Measurements from ENCODE around the gene CIDEC.

DNA sequence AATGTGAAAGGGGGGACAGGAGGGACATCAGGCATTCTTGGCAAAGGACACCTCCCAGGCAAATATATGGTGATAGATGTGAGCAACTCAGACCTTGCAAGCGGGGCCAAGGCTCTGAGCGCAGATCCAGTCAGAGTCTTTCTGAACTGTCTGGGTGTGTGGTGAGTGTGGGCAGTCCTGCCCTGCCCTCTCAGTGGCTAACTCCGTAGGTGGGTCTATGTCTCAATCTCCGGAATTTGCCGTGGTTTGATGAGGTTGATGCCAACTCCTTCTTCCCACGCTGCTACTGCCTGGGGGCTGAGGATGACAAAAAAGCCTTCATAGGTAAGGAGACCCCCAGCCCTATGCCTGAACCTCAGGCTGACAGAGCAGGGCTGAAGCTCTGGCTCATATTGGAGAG is 62.6 kb downstream of the CIDEC start:
- TF ChIP-seq EP300 (IDR thresholded peaks at IDR 0.05), result no peak
- TF ChIP-seq, protein P1, sequence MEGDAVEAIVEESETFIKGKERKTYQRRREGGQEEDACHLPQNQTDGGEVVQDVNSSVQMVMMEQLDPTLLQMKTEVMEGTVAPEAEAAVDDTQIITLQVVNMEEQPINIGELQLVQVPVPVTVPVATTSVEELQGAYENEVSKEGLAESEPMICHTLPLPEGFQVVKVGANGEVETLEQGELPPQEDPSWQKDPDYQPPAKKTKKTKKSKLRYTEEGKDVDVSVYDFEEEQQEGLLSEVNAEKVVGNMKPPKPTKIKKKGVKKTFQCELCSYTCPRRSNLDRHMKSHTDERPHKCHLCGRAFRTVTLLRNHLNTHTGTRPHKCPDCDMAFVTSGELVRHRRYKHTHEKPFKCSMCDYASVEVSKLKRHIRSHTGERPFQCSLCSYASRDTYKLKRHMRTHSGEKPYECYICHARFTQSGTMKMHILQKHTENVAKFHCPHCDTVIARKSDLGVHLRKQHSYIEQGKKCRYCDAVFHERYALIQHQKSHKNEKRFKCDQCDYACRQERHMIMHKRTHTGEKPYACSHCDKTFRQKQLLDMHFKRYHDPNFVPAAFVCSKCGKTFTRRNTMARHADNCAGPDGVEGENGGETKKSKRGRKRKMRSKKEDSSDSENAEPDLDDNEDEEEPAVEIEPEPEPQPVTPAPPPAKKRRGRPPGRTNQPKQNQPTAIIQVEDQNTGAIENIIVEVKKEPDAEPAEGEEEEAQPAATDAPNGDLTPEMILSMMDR (IDR thresholded peaks at IDR 0.05), result no peak
